LNCaP clone FGC (cell line): ENCODE data around the gene CD36.
A peak's percentile ranks its signal among the peaks of the same experiment; 100 is the strongest.

Source experiments
- DNase-seq: peaks from one replicate; pipeline ENCODE4 v3.0.0-alpha.2; 2011; ENCODE audit warnings: low read depth
- H3K4me3 ChIP-seq: 2 replicates; pipeline ENCODE4 v1.5.1; 2011; ENCODE audit warnings: mild to moderate bottlenecking, low read depth, low read length, control low read depth
- CTCF ChIP-seq: IDR thresholded peaks from 2 replicates; pipeline ENCODE4 v1.5.1; 2012; ENCODE audit warnings: mild to moderate bottlenecking; ENCODE audit not compliant: control insufficient read depth, insufficient read depth; ENCODE audit errors: extremely low read depth

The CD36 gene

DNA sequence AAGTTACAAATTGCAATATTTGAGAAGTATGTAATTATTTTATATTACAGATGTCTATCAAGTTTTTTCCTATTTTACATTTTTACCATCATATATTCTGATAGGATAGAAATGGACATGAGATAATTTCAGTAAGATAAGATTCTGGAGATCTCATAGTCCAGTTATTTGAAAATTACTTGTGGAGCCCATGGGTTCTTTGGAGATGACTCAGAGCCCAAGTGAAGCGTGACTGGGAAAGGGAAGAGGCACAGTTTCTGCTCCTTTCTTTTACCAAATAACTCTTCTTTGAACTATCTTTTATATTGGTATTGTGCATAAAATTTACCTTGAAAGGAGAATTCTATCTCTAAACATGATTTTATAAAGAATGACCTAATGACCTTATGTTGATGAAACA lies 2.4 kb downstream of the CD36 start:
- no peak for TF ChIP-seq CTCF
- no peak overlapping the region for H3K4me3 ChIP-seq
- no peak for DNase-seq

- no peak for DNase-seq
- no peak overlapping the region for H3K4me3 ChIP-seq
- no peak for TF ChIP-seq CTCF
Observed at GRCh38 chr7:80641548-80641947, 3.1 kb downstream of the CD36 start.

DNA sequence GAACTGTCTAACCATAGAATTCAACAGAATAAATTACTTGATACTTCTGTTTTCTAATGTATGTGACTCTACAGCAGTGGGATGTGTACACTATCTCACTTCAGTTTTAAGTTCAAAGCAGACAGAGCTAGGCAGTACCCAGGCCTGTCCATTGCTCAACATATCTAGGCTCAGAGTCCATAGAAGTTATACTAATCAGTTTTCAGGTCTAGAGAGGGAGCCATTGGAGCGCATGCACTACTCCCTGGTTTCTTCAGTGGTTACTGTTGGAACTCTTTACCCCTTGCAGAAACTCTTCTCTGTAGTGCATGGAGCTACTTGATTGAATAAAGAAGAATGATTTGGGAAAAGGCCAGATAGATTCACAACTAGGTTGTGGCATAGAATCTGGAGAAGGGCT lies 4.4 kb downstream of the CD36 start:
- H3K4me3 ChIP-seq: no peak overlapping the region
- DNase-seq: no peak
- TF ChIP-seq CTCF: no peak

- TF ChIP-seq CTCF: no peak
- no peak overlapping the region for H3K4me3 ChIP-seq
- DNase-seq: peak; percentile 51
Observed at GRCh38 chr7:80643336-80643915, 5.0 kb downstream of the CD36 start.

DNA sequence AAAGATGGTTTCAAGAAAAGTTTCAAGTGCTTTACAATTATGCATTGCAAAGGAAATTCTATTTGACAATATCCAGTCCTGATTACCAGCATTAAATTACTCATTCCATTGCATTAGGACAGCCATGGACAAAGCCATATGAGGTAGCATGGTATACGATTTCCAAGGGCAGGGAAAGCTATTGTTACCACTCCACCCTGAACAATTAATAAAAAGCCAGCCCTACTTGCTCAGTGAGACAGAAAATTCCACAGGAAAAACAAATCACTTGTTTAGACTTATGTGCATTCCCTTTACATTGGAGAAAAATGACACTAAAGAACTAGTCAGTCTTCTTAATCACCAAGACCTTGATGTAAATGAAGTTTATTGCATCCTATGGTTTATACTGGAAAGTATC lies 5.6 kb downstream of the CD36 start:
- no peak overlapping the region for H3K4me3 ChIP-seq
- no peak for TF ChIP-seq CTCF
- DNase-seq: no peak

- H3K4me3 ChIP-seq: no peak overlapping the region
- no peak for DNase-seq
- TF ChIP-seq CTCF: no peak
Observed at GRCh38 chr7:80646083-80646865, 7.8 kb downstream of the CD36 start.

DNA sequence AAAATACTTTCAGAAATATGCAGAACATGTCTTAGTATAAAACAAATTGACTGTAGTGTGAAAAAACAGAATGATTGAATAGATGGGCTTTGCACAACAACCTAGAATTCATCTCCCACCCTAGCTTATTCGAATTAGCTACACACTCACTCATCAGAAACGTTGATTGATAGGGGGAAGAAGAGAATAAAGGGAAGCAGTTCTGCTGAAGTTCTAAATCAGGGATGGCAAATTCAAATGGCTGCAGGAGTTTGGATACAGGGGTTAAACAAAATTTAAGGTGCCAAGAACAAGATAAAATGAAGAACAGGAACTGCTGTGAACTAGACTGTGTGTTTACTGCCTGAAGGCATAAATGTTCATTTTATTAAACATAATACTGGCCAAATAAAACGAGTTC lies 9.0 kb downstream of the CD36 start:
- no peak overlapping the region for H3K4me3 ChIP-seq
- TF ChIP-seq CTCF: no peak
- DNase-seq: no peak
